HG03064 (cell line): ENCODE results near the gene VAV3.

Experiments used
- ATAC-seq: cut with Tn5 transposase; IDR thresholded peaks from one replicate; pipeline ENCODE4 v1.9.1; 2021; ENCODE audit warnings: low read depth; ENCODE audit not compliant: unreplicated experiment

VAV3 gene

DNA sequence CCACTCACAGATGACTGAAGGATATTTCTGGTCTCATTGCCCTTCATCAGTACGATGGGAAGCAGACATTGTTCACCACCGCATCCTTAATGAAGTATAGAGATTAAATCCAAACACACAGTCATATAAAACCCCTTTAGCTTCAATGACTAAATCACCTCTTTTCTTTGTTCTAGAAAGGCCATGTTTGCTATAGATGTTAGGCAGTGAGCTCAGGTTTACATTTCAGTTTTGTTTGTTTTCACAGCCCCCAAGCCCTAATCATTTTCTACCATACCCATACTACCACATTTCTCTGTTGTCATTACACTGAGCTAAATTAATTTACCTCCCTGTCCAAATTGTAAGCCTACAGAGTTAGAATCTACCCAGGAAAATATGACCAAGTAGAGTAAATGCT lies 439.0 kb downstream of the VAV3 start:
- ATAC-seq: no peak

DNA sequence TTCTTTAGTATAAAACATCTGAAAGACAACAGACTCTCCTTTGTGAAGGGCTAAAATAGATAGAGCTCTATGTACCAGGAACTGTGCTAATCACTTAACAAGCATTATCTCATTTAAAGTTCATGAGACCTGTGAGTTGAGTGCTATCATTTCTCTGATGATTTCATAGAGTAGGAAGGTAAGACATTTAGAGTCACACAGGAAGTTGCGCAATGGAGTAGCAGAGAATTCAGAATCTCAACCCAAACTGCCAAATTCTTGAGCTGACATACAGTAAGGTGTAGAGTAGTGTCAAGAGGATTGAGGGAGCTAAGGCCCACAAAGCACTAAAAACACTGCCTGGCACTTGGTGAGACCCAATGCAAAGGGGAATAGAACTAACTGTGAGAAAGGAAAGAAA lies 439.8 kb downstream of the VAV3 start:
- no peak for ATAC-seq

DNA sequence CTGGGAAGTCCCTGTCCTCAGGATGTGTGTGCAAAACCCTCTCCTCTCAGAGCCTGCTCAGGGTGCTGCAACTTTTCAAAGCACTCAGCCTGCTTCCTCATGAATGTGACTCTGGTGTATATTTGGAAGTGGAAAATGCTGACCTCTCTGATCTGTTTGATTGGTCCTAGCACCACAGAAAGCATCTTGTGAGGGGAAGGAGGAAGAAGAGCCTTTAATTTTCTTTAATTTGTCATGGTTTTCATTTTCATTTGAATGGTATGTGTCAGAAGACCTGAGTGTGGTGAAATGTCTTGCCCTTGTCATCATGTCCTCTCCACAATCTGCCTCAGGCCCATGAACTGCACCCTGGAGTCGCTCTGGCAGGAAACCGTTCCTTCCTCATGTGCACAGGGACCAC lies 440.7 kb downstream of the VAV3 start:
- no peak for ATAC-seq

DNA sequence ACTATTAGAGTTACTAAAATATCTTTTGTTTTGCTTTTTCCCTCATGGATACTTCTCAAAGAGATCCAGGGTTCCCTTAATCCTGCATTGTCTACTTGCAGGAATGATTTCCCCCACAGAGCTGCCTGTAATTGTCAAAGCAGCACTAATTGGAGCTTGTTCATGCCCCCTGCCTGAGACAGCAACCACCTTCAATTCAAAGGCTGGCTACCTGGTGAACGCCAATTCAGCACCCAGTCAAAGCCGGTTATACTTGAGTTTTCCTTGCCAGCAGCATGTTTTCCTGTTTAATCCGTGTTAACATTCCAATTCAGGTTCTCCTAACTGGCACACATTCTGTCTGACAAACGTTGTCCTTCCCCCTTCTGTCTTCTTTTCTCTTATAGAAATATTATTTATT lies 441.2 kb downstream of the VAV3 start:
- no peak for ATAC-seq

DNA sequence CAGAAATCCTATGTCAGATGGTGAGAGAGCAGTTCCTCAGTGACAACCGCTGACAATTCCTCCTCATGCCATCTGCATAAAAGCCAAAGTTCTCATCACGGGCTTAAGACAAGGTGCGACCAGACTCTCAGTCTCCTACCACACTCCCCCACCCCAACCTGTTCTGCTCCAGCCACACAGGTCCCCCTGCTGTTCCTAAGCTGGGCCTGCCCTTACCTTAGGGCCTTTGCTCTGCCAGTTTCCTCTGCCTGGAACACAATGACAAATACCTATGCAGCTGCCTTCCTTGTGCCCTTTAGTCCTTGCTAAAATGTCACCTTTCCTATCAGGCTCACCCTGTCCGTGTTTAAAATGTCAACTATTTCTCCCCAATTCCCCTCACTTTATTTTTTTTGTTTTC lies 441.9 kb downstream of the VAV3 start:
- ATAC-seq: no peak
